HG03575 (cell line): ENCODE data around the gene B3GNT4.
"Not testable (repeated sequence)": the region's sequence is repeated elsewhere in the genome, so short reads cannot be mapped to it uniquely, and the experiment has no call there.

Experiments
- ATAC-seq: cut with Tn5 transposase; IDR thresholded peaks from one replicate; pipeline ENCODE4 v1.9.1; 2021; ENCODE audit not compliant: unreplicated experiment, insufficient number of reproducible peaks, low FRiP score; ENCODE audit errors: extremely low read depth

B3GNT4 gene

GRCh38 chr12:122185079-122185478 lies 18.4 kb upstream of the B3GNT4 start:
- no peak for ATAC-seq

- ATAC-seq: no peak
Observed at GRCh38 chr12:122185494-122186082, 17.9 kb upstream of the B3GNT4 start.

GRCh38 chr12:122187466-122187865 lies 16.0 kb upstream of the B3GNT4 start:
- no peak for ATAC-seq

GRCh38 chr12:122189626-122190475 lies 13.7 kb upstream of the B3GNT4 start:
- ATAC-seq: no peak

- no peak for ATAC-seq
Observed at GRCh38 chr12:122190842-122191668, 12.5 kb upstream of the B3GNT4 start.

- no peak for ATAC-seq
Observed at GRCh38 chr12:122192441-122192840, 11.1 kb upstream of the B3GNT4 start.

- ATAC-seq: no peak
Observed at GRCh38 chr12:122194804-122195203, 8.7 kb upstream of the B3GNT4 start.

GRCh38 chr12:122195405-122195804 lies 8.1 kb upstream of the B3GNT4 start:
- no peak for ATAC-seq

GRCh38 chr12:122197612-122197966 lies 5.9 kb upstream of the B3GNT4 start:
- no peak for ATAC-seq

GRCh38 chr12:122199484-122200355 lies 3.8 kb upstream of the B3GNT4 start:
- ATAC-seq: no peak

GRCh38 chr12:122200541-122201175 lies 2.9 kb upstream of the B3GNT4 start:
- no peak for ATAC-seq

GRCh38 chr12:122201381-122201780 lies 2.1 kb upstream of the B3GNT4 start:
- ATAC-seq: no peak

GRCh38 chr12:122202017-122202416 lies 1.5 kb upstream of the B3GNT4 start:
- ATAC-seq: no peak

- not testable (repeated sequence) for ATAC-seq
Observed at GRCh38 chr12:122202811-122203210, 698 bp upstream of the B3GNT4 start.

GRCh38 chr12:122204167-122205052 lies 901 bp downstream of the B3GNT4 start:
- ATAC-seq: no peak

GRCh38 chr12:122205053-122205925 lies 1.8 kb downstream of the B3GNT4 start:
- no peak for ATAC-seq
